ENCODE measurements around the gene CDH2.

Gene CDH2

DNA sequence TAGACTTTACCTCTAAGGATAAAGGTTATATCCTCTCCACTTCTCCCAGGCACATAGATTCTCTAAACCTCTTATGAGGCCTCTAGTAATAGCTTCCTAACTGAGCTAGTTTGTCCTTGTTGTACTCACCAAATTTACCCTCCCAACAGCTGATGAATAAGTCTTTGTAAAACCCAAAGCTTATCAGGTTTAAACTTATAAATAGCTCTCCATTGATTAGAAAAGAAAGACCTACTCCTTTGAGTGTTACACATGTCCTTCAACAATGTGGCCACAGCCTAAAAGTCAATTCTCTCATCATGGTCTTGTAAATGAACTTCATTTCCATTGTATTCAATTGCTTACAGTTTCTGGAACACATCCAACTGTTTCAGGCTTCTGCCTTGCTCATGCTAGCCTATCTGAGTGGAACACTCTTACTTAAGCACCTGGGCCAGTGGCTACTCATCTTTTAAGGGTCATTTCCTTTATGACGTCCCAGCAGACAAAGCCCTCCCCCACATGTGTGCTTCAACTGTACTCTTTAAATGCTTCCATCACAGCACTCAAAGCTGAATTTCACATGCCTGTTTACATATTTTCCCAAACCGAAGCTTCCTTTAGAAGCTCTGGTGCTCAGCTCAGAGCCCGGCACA, 131.6 kb downstream of the CDH2 start:
- DNase-seq (ENCODE audit: low read depth, low spot score): no peak

GRCh38 chr18:28044036-28044435, 132.9 kb downstream of the CDH2 start:
- no peak for DNase-seq (ENCODE audit: low read depth, low spot score)

- DNase-seq (ENCODE audit: low read depth, low spot score): no peak
Measured at GRCh38 chr18:28043631-28044030, 133.3 kb downstream of the CDH2 start.

DNA sequence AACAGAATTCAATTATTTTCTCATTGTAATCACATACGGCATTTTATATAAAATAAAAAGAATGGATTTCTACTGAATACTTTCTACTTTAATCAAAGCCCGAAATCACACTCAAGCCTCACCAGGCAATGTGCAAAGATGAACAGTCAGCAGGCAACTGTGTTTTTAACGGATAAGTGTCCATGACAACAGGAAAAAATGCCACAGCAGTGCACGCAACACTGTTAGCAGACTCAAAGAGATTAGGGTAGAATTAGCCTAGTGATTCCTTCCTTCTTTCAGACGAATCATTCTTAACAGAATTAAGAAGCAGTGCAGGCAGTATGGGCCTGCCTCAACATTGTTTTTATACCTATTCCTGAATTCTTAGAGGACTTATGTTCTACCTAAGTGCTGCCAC, 135.6 kb downstream of the CDH2 start:
- DNase-seq (ENCODE audit: low read depth, low spot score): no peak

GRCh38 chr18:28040716-28041115, 136.2 kb downstream of the CDH2 start:
- DNase-seq (ENCODE audit: low read depth, low spot score): no peak

DNA sequence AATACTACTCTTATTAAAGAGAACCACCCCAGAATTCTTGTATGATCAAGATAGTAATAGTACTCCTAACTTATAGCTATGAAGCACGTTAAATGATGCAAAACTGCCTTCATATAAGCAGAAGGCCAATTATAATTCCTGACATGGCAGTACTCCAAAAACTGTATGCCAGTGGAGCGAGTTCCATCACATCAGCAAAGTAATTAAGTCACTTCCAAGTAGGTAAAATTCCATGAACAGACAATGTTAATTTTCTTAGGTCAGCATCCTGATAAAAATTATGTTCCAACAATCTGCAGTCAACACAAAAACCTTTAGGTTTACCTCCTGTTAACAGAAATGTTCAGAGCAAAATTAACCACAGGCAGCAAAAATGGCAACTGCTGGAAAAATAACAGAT, 136.7 kb downstream of the CDH2 start:
- no peak for DNase-seq (ENCODE audit: low read depth, low spot score)

DNA sequence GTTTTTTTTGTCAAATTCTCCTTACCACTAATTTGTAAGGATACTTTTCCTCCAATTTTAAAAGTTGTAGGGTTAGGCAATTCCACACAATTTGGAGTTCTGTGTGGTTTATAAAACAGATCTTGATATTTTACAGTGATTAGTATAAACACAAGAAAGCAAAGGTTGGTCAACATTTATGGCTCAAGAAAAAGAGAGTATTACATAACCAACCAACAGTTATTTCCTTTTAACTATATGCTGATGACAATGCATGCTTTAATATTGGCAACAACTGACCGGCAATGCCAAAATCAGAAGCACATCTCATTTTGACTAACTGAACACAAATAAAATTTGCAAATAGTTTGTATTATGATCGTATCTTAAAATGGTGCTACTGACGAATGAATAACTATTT, 137.2 kb downstream of the CDH2 start:
- DNase-seq (ENCODE audit: low read depth, low spot score): no peak

DNA sequence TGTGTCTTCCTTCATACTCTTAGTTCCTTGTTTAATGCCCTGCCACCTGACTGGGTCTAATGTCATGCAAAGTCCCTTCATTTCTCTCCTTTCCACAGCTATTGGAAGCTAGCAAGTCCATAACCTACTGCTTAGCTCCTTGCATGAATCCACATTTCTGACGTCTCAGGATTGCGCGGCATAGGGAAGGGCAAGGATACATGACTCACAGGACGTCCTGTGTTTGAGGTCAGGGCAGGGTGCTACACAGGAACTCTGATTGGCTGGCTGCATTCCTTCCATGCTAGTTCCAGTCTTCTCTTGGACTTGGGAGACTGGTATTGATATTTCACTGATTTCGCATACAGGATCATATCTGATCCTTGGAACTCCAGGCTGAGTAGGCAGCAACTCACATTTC, 137.9 kb downstream of the CDH2 start:
- DNase-seq (ENCODE audit: low read depth, low spot score): no peak

- DNase-seq (ENCODE audit: low read depth, low spot score): no peak
Measured at GRCh38 chr18:28036488-28036887, 140.4 kb downstream of the CDH2 start.

- no peak for DNase-seq (ENCODE audit: low read depth, low spot score)
Measured at GRCh38 chr18:28034567-28034966, 142.4 kb downstream of the CDH2 start.

DNA sequence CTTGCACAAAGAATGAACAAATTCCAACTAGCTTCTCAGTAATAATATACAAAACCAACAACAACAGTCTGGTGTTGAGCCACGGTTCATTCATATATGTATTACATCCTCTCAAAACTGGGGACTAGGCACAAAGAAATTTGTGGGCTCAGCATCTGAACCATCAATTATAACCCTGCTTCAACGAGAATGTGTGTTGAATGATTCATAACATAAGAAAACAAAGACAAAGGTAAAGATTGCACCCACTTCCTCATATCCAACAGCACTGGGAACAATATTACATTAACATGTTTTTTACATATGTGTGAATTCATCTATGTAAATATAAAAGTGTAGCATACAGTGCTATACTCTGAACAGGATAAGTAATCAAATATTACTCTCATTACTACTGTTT, 144.8 kb downstream of the CDH2 start:
- DNase-seq (ENCODE audit: low read depth, low spot score): no peak

DNA sequence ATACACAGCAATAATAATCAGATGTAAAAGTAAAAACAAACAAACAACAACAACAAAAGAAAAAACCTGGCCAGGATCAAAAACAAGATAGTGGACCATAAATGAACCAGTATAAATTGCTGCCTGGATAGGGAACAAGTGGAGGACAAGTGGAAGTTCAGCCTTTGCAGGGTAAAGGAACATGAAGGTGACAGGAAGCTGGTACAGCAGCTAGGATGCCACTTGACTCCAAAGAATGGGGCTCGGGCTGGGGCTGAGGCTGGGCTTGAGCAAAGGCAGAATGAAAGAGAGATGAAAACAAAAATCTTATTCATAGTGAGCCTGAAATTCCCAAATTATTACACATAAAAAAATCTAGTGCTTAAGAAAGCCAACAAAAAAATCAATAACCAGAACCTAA, 146.5 kb downstream of the CDH2 start:
- no peak for DNase-seq (ENCODE audit: low read depth, low spot score)

DNA sequence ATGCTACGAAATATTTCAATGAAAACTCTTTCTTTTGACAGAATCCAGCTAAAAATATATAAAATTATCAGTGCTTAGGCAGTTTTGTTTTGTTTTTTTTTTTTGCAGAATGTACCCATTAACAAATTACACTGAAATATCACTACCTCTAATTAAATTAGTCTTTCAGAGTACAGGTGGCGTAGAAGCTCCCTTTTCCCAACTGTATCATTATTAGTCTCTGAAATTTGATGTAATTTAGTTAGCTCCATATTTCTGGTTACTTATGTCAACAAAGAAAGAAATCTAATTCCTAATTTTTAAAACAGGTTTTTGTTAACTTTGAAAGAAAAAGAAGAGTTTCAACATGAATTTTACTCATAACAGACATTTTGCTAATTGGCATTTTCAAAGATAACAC, 149.2 kb downstream of the CDH2 start:
- no peak for DNase-seq (ENCODE audit: low read depth, low spot score)

DNA sequence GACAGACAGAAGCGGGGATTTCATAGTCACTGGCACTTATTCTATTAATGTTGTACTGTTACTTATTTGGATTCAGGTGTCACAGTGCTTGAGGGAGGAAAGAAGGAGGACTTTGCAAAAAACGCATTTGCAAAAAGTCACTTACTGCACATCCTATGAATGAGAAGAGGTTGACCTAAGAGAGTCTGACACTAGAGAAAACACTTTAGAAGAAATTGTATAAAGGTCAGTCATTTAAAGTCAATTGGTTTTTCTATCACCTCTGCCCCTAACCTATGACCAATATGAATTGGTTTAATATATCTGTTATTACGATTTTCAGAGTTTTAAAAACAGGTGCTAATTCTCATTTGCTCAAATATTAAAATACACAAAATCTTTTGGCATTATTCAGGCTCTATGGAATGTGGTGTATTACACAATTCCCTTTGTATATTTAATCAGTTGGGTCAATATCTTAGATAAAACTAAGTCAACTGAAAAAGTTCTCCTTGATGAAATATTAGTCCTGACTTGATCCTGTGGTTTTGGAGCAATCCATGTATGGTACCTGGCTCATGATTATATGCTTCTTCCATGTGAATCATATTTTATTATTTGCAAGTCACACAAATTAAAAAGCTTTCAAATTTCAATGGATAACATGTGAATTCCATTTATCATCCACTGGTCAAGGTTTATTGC, 157.4 kb downstream of the CDH2 start:
- no peak for DNase-seq (ENCODE audit: low read depth, low spot score)

GRCh38 chr18:28018351-28018750, 158.6 kb downstream of the CDH2 start:
- DNase-seq (ENCODE audit: low read depth, low spot score): no peak

DNA sequence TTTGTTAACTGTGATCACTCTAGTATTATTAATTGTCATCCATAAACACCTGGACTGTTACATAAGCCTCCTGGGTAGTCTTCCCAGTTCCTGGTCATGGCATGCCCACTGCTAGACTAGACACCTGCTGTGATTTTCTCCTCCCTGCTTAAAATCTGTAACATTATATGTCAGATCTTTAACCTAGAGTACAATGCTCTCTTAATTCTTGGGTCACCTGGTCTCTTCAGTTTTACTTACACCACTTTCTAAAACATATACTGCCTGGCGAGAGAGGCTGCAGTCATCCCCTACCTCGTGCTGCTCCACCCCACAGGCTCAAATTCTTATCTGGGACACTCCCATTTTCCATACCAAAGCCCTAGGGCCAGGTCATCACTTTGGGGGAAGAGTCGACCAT, 161.3 kb downstream of the CDH2 start:
- DNase-seq (ENCODE audit: low read depth, low spot score): no peak

DNA sequence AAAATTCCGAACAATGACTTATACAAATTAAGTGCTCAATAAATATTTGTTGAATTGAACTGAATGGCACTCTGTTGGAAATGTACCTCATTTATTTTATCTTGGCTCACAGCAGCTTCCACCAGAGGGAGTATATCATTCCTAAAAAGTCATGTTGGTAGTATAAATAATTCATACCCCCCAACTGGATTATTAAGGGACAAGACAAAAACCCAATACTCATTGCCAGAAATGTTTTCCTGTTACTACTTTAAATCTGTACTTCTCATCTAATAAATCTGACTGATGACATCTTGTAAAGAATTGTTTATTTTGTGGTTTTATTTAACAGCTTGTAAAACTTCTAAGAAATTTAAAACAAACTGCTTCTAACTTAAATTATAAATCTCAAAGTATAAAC, 163.9 kb downstream of the CDH2 start:
- DNase-seq (ENCODE audit: low read depth, low spot score): no peak

DNA sequence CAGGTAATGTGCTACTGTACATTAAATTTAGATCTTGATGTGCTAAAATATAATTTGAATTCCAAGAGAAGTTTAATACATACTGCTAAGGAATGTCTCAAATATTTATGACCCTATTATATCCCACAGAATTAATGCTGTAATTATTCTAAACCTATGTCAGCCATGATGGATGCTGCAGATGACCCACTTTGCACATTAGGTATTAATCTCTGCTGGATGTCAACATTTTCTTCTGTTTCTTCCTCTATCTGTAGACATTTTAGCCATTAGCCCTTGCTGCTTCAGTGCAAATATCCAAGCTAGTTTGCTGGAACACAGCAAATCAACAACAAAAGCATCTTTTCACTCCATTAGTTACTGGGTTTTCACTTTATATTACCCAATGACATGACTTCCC, 164.6 kb downstream of the CDH2 start:
- no peak for DNase-seq (ENCODE audit: low read depth, low spot score)

DNA sequence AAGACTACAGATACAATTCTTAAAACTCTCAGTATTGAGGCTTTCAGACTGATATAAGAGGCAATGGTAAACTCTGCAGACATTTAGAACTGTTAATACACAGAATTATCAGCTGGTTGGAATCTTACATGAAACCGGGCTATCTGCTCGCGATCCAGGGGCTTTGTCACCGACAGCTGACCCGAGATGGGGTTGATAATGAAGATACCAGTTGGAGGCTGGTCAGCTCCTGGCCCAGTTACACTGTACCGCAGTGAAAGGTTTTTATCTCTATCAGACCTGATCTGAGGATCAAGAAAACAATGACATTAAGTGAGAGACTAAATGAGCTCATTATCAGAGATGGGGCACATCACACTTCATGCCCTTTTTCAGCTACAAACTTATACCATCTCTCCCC, 167.3 kb downstream of the CDH2 start:
- no peak for DNase-seq (ENCODE audit: low read depth, low spot score)

GRCh38 chr18:28007841-28008240, 169.1 kb downstream of the CDH2 start:
- no peak for DNase-seq (ENCODE audit: low read depth, low spot score)

DNA sequence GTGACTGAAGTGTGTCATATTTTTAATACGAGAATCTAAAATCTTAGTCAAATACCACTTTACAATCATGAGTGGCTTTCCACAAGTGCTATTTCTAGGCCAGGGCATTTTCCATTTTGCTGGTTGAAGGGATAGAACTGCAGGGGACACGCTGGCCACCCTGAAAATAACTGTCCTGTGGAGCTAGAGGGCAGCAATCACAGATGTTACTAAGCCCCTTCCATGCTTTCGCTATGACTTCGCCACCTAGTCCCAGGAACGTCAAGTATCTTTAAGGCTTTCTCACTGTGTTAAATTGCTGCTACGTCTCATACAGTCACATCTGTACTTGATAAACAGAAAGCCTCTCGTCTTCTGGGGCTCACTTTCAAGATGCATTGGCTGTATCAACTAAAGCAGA, 171.8 kb downstream of the CDH2 start:
- DNase-seq (ENCODE audit: low read depth, low spot score): no peak

DNA sequence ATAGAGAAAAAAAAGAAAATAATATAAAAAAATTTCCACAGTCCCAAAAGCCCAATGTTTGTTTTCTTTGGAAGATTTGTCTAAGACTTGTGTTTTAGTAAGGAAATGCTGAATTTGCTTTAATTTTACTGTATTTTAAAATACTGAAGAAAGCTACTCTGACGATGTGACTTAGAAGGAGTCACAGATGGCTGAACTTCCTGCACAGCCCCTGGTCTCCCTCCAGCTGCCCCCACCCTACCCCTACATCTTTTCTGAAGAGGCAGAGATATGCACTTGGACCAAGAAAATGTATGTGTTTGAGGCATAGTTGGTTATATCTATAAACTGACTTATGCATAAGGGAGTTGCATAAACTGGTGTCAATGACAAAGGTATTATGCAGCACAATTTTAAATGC, 172.3 kb downstream of the CDH2 start:
- DNase-seq (ENCODE audit: low read depth, low spot score): no peak

DNA sequence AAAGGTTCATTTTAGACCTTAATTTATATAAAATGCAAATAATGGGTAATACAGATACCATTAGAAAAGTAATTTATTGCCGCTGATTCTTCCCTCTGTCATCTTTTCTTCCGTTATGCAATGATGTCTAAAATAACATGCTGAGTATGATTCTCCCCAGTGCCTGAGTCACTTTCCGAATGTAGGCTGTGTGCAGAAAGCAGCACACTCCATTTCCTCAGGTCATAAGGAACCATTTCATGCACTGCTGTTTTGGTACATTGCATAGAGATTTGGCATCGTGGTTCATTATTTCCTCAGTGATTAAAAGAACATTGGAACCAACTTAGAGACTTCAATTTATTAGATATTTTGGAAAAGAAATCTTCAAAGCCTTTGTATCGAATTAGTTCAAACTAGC, 173.5 kb downstream of the CDH2 start:
- no peak for DNase-seq (ENCODE audit: low read depth, low spot score)

DNA sequence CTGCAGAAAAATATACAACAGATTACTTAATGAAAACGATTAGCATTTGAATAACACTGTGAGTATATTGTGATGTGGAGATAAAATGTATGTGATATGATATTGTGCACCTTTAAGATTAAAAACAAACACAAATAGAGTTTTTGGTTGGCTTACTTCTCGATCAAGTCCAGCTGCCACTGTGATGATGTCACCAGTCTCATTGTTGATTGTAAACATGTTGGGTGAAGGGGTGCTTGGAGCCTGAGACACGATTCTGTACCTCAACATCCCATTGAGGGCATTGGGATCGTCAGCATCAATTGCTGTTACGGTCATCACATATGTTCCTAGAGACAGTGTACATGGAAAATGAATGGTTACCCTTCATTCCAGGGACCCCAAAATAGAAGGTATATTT, 174.1 kb downstream of the CDH2 start:
- DNase-seq (ENCODE audit: low read depth, low spot score): no peak
